HEK293 (cell line): ENCODE results near the gene GART.

ENCODE experiments used
- GLI4 ChIP-seq: fragments of 450-650 bp; formaldehyde crosslinking; IDR thresholded peaks from 2 replicates; pipeline ENCODE4 v1.5.1; 2016; ENCODE audit warnings: missing biosample characterization, missing genetic modification characterization
- IKZF3 ChIP-seq: fragments of 450-650 bp; IDR thresholded peaks from 2 replicates; pipeline ENCODE4 v1.5.0; 2018; ENCODE audit warnings: missing biosample characterization, mild to moderate bottlenecking, missing genetic modification characterization, moderate library complexity
- MEIS1 ChIP-seq: sonication (generic); formaldehyde crosslinking; IDR thresholded peaks from 2 replicates; pipeline ENCODE4 v1.8.1; 2022; ENCODE audit warnings: missing genetic modification reagents, mild to moderate bottlenecking, borderline replicate concordance
- SALL2 ChIP-seq: fragments of 450-650 bp; formaldehyde crosslinking; IDR thresholded peaks from 2 replicates; pipeline ENCODE4 v1.5.0; 2017; ENCODE audit warnings: missing biosample characterization, mild to moderate bottlenecking, missing genetic modification characterization, borderline replicate concordance
- SCRT2 ChIP-seq: fragments of 450-650 bp; formaldehyde crosslinking; IDR thresholded peaks from 2 replicates; pipeline ENCODE4 v1.5.1; 2016; ENCODE audit warnings: missing biosample characterization, missing genetic modification characterization
- SP7 ChIP-seq: fragments of 450-650 bp; formaldehyde crosslinking; IDR thresholded peaks from 2 replicates; pipeline ENCODE4 v1.5.1; 2016; ENCODE audit warnings: missing biosample characterization, missing genetic modification characterization
- ZBTB1 ChIP-seq: fragments of 450-650 bp; formaldehyde crosslinking; IDR thresholded peaks from 2 replicates; pipeline ENCODE4 v1.5.1; 2016; ENCODE audit warnings: missing biosample characterization, missing genetic modification characterization
- ZBTB26 ChIP-seq: fragments of 450-650 bp; formaldehyde crosslinking; optimal IDR thresholded peaks from 2 replicates; pipeline ENCODE3; 2016; ENCODE audit warnings: missing biosample characterization, mild to moderate bottlenecking, missing genetic modification characterization
- ZFP3 ChIP-seq: fragments of 450-650 bp; formaldehyde crosslinking; IDR thresholded peaks from 2 replicates; pipeline ENCODE4 v1.5.1; 2016; ENCODE audit warnings: low read depth, missing biosample characterization, missing genetic modification characterization
- ZNF16 ChIP-seq: fragments of 450-650 bp; formaldehyde crosslinking; IDR thresholded peaks from 2 replicates; pipeline ENCODE4 v1.5.1; 2016; ENCODE audit warnings: low read depth, missing biosample characterization, missing genetic modification characterization
- ZNF266 ChIP-seq: fragments of 450-650 bp; formaldehyde crosslinking; IDR thresholded peaks from 2 replicates; pipeline ENCODE4 v1.5.1; 2016; ENCODE audit warnings: missing biosample characterization, missing genetic modification characterization, low read depth
- ZNF280C ChIP-seq: fragments of 450-650 bp; formaldehyde crosslinking; IDR thresholded peaks from 2 replicates; pipeline ENCODE4 v1.5.1; 2016; ENCODE audit warnings: missing biosample characterization, missing genetic modification characterization
- ZNF335 ChIP-seq: fragments of 450-650 bp; formaldehyde crosslinking; conservative IDR thresholded peaks from 2 replicates; pipeline ENCODE4 v1.5.1; 2016; ENCODE audit warnings: missing biosample characterization, missing genetic modification characterization
- ZNF341 ChIP-seq: fragments of 450-650 bp; formaldehyde crosslinking; IDR thresholded peaks from 2 replicates; pipeline ENCODE4; 2016; ENCODE audit warnings: low read depth, missing biosample characterization, missing genetic modification characterization
- ZNF514 ChIP-seq: fragments of 450-650 bp; formaldehyde crosslinking; IDR thresholded peaks from 2 replicates; pipeline ENCODE4 v1.5.1; 2016; ENCODE audit warnings: missing biosample characterization, missing genetic modification characterization
- ZNF521 ChIP-seq: fragments of 450-650 bp; formaldehyde crosslinking; IDR thresholded peaks from 2 replicates; pipeline ENCODE4 v1.5.1; 2017; ENCODE audit warnings: missing biosample characterization, mild to moderate bottlenecking, missing genetic modification characterization
- ZNF548 ChIP-seq: fragments of 450-650 bp; formaldehyde crosslinking; IDR thresholded peaks from 2 replicates; pipeline ENCODE4 v1.5.1; 2016; ENCODE audit warnings: missing biosample characterization, missing genetic modification characterization
- ZNF580 ChIP-seq: fragments of 450-650 bp; formaldehyde crosslinking; IDR thresholded peaks from 2 replicates; pipeline ENCODE4 v1.5.1; 2016; ENCODE audit warnings: missing biosample characterization, missing genetic modification characterization
- ZNF596 ChIP-seq: fragments of 450-650 bp; IDR thresholded peaks from 2 replicates; pipeline ENCODE4 v1.5.0; 2018; ENCODE audit warnings: missing biosample characterization, mild to moderate bottlenecking, missing genetic modification characterization, moderate library complexity
- ZNF624 ChIP-seq: fragments of 450-650 bp; formaldehyde crosslinking; IDR thresholded peaks from 2 replicates; pipeline ENCODE4 v1.5.1; 2017; ENCODE audit warnings: missing biosample characterization, missing genetic modification characterization
- ZNF629 ChIP-seq: fragments of 450-650 bp; formaldehyde crosslinking; IDR thresholded peaks from 2 replicates; pipeline ENCODE4 v1.5.1; 2017; ENCODE audit warnings: missing biosample characterization, missing genetic modification characterization
- ZNF660 ChIP-seq: fragments of 450-650 bp; IDR thresholded peaks from 2 replicates; pipeline ENCODE4 v1.5.1; 2018; ENCODE audit warnings: missing biosample characterization, mild to moderate bottlenecking, missing genetic modification characterization
- ZNF791 ChIP-seq: fragments of 450-650 bp; formaldehyde crosslinking; IDR thresholded peaks from 2 replicates; pipeline ENCODE4 v1.5.1; 2016; ENCODE audit warnings: missing biosample characterization, missing genetic modification characterization
- ZNF843 ChIP-seq: fragments of 450-650 bp; formaldehyde crosslinking; IDR thresholded peaks from 2 replicates; pipeline ENCODE4 v1.5.1; 2016; ENCODE audit warnings: missing biosample characterization, missing genetic modification characterization
- ZSCAN16 ChIP-seq: fragments of 450-650 bp; formaldehyde crosslinking; IDR thresholded peaks from 2 replicates; pipeline ENCODE4 v1.5.1; 2016; ENCODE audit warnings: missing biosample characterization, missing genetic modification characterization
- ZSCAN23 ChIP-seq: fragments of 450-650 bp; formaldehyde crosslinking; IDR thresholded peaks from 2 replicates; pipeline ENCODE4 v1.5.1; 2016; ENCODE audit warnings: missing biosample characterization, missing genetic modification characterization
- TF ChIP-seq, protein P1 (sequence below): fragments of 450-650 bp; formaldehyde crosslinking; IDR thresholded peaks from 2 replicates; pipeline ENCODE4 v1.5.1; 2016; ENCODE audit warnings: missing biosample characterization, missing genetic modification characterization, low read depth
- TF ChIP-seq, protein P2 (sequence below): fragments of 450-650 bp; formaldehyde crosslinking; IDR thresholded peaks from 2 replicates; pipeline ENCODE4 v1.5.1; 2016; ENCODE audit warnings: missing biosample characterization, missing genetic modification characterization, low read depth
- TF ChIP-seq, protein P3 (sequence below): fragments of 450-650 bp; formaldehyde crosslinking; IDR thresholded peaks from 2 replicates; pipeline ENCODE4 v1.5.1; 2016; ENCODE audit warnings: missing biosample characterization, missing genetic modification characterization

Gene GART

GRCh38 chr21:33587792-33588484 is 46.0 kb upstream of the GART start (continued):
- TF ChIP-seq ZNF16 (tag by site-specific recombination) (no peak), SP7 (tag by site-specific recombination) (0 out of 2 replicates have a peak, but pooled peaks have one; percentile 52), ZBTB26 (tag by site-specific recombination) (peak; percentile 56), MEIS1 (CRISPR knock-in tag) (no peak), ZSCAN23 (tag by site-specific recombination) (no peak), ZSCAN16 (tag by site-specific recombination) (0 out of 2 replicates have a peak, but pooled peaks have one; percentile 14), ZNF580 (tag by site-specific recombination) (no peak), SCRT2 (no peak), ZNF266 (tag by site-specific recombination) (no peak), ZNF596 (tag by site-specific recombination) (no peak; the same call in 1 of the 2 replicates), ZNF521 (tag by site-specific recombination) (no peak), ZNF280C (tag by site-specific recombination) (no peak), ZNF341 (tag by site-specific recombination) (peak; percentile 94), ZNF629 (no peak), ZNF335 (peak; percentile 50), ZFP3 (tag by site-specific recombination) (no peak), GLI4 (tag by site-specific recombination) (no peak; the same call in 1 of the 2 replicates), ZNF791 (tag by site-specific recombination) (no peak), ZNF660 (tag by site-specific recombination) (0 out of 2 replicates have a peak, but pooled peaks have one; percentile 13), ZNF514 (tag by site-specific recombination) (no peak), ZNF624 (tag by site-specific recombination) (no peak), ZNF843 (tag by site-specific recombination) (no peak), IKZF3 (tag by site-specific recombination) (peak; percentile 24), ZNF548 (no peak), ZBTB1 (tag by site-specific recombination) (no peak), SALL2 (tag by site-specific recombination) (no peak)
- TF ChIP-seq, protein P1, sequence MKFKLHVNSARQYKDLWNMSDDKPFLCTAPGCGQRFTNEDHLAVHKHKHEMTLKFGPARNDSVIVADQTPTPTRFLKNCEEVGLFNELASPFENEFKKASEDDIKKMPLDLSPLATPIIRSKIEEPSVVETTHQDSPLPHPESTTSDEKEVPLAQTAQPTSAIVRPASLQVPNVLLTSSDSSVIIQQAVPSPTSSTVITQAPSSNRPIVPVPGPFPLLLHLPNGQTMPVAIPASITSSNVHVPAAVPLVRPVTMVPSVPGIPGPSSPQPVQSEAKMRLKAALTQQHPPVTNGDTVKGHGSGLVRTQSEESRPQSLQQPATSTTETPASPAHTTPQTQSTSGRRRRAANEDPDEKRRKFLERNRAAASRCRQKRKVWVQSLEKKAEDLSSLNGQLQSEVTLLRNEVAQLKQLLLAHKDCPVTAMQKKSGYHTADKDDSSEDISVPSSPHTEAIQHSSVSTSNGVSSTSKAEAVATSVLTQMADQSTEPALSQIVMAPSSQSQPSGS (tag by site-specific recombination), result no peak
- TF ChIP-seq, protein P2, sequence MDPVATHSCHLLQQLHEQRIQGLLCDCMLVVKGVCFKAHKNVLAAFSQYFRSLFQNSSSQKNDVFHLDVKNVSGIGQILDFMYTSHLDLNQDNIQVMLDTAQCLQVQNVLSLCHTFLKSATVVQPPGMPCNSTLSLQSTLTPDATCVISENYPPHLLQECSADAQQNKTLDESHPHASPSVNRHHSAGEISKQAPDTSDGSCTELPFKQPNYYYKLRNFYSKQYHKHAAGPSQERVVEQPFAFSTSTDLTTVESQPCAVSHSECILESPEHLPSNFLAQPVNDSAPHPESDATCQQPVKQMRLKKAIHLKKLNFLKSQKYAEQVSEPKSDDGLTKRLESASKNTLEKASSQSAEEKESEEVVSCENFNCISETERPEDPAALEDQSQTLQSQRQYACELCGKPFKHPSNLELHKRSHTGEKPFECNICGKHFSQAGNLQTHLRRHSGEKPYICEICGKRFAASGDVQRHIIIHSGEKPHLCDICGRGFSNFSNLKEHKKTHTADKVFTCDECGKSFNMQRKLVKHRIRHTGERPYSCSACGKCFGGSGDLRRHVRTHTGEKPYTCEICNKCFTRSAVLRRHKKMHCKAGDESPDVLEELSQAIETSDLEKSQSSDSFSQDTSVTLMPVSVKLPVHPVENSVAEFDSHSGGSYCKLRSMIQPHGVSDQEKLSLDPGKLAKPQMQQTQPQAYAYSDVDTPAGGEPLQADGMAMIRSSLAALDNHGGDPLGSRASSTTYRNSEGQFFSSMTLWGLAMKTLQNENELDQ, result no peak
- TF ChIP-seq, protein P3, sequence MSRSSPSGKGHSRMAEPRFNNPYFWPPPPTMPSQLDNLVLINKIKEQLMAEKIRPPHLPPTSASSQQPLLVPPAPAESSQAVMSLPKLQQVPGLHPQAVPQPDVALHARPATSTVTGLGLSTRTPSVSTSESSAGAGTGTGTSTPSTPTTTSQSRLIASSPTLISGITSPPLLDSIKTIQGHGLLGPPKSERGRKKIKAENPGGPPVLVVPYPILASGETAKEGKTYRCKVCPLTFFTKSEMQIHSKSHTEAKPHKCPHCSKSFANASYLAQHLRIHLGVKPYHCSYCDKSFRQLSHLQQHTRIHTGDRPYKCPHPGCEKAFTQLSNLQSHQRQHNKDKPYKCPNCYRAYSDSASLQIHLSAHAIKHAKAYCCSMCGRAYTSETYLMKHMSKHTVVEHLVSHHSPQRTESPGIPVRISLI, result no peak
